Testis (tissue), 3 donors: ENCODE data around the gene CCDC50. TPM values are rescaled to one million over a fixed set of nuclear protein-coding genes. Genes with fewer than 3 reads are reported as not detected.

Source experiments
- DNase-seq: peaks from one replicate; pipeline ENCODE4 v3.0.0-alpha.2; 2019
- H3K27ac ChIP-seq, 2 donors: fragments of 200-600 bp; sonication (generic); one replicate each; pipeline ENCODE4 v1.5.1; 2019
- H3K27me3 ChIP-seq: fragments of 200-600 bp; sonication (generic); one replicate; pipeline ENCODE4 v1.5.1; 2019
- H3K36me3 ChIP-seq: fragments of 200-600 bp; sonication (generic); one replicate; pipeline ENCODE4 v1.5.1; 2017; ENCODE audit warnings: low read depth; ENCODE audit errors: missing control alignments
- H3K4me1 ChIP-seq: fragments of 200-600 bp; sonication (generic); one replicate; pipeline ENCODE4 v1.5.1; 2019
- H3K4me3 ChIP-seq, 2 donors: fragments of 200-600 bp; sonication (generic); one replicate each; pipeline ENCODE4 v1.5.1; 2017 to 2019
- H3K9me3 ChIP-seq: fragments of 200-600 bp; sonication (generic); one replicate; pipeline ENCODE4 v1.5.1; 2017
- POLR2A ChIP-seq: fragments of 450-650 bp; IDR thresholded peaks from one replicate; pipeline ENCODE4 v1.6.1; 2017; ENCODE audit warnings: antibody characterized with exemption, mild to moderate bottlenecking, moderate library complexity
- WGBS, 2 donors: methylation state at CpG; one replicate each; pipeline ENCODE4 v1.1.5; 2018; 5-methylcytosine and 5-hydroxymethylcytosine counted together
- intact Hi-C: fragments of 100-400 bp; cut with DNase I; formaldehyde crosslinking; loops from one replicate; pipeline ENCODE4 v1.15.1; 2023; ENCODE audit warnings: low total_unique reads
- polyA plus RNA-seq: library from polyadenylated mRNA; stranded (reverse); fragments of 350-450 nt; fragmentation: Illumina TruSeq; extraction: RNeasy Lipid Tissue Mini Kit (QIAGEN cat#74804); gene quantifications from one replicate; pipeline ENCODE4 v1.2.3, GENCODE V29; 2014; ENCODE audit warnings: low read depth, low replicate concordance; ENCODE audit not compliant: insufficient read depth
- total RNA-seq, 2 donors: library from RNA; depleted of rRNA; stranded (reverse); fragments of >200 nt; gene quantifications; one replicate each; pipeline ENCODE4 v1.2.3, GENCODE V29; 2016
- TF ChIP-seq, protein P1 (sequence below), 3 experiments: fragments of 450-650 bp in 2 of 3; fragments of 200-600 bp in 1 of 3; sonication (generic) in 1 of 3; IDR thresholded peaks; one replicate each; pipeline ENCODE4 v1.5.1; 2016 to 2019; ENCODE audit warnings: antibody characterized with exemption in 3 of 3, mild to moderate bottlenecking in 2 of 3, moderate library complexity in 1 of 3

The CCDC50 gene
- total and polyA plus RNA-seq, 3 donors from 2014 or later: 65.0 to 69.9 (median 68.2) TPM

DNA sequence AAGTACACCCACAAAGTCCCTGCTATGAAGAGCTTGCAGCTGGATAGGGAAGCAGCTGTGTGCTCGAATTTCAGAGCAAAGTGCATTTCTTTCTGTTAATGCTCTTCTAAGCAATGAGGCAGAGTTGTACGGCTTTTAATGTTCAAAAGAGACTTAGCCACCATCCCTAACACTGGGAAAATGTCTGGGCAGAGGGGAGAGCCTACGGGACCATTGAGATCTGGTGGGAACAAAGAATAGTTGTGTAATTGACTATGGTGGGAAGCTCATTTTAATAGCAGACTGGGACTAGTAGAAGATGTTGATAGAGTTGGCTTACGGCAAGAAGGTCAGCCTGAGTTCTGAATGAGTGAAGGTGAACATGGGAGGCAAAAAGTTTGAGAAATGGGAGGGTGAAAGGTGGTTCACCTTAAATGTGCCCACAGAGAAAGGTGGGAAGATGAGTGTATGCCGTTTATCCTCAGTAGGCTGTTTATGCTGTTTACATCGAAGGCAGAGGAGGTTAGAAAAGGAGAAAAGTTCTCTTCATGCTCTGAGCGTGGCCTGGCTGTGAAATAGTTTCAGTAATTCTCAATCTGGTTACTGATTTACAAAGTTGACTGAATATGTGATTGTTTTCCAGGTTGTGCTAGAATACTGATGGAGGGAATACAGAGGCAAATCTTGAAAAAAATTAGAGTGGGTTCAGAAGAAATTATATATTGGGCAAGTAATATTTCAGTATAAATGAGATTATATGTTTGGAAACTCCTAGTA is 24.0 kb downstream of the CCDC50 start:
- TF ChIP-seq POLR2A: no peak
- TF ChIP-seq, protein P1, sequence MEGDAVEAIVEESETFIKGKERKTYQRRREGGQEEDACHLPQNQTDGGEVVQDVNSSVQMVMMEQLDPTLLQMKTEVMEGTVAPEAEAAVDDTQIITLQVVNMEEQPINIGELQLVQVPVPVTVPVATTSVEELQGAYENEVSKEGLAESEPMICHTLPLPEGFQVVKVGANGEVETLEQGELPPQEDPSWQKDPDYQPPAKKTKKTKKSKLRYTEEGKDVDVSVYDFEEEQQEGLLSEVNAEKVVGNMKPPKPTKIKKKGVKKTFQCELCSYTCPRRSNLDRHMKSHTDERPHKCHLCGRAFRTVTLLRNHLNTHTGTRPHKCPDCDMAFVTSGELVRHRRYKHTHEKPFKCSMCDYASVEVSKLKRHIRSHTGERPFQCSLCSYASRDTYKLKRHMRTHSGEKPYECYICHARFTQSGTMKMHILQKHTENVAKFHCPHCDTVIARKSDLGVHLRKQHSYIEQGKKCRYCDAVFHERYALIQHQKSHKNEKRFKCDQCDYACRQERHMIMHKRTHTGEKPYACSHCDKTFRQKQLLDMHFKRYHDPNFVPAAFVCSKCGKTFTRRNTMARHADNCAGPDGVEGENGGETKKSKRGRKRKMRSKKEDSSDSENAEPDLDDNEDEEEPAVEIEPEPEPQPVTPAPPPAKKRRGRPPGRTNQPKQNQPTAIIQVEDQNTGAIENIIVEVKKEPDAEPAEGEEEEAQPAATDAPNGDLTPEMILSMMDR (IDR thresholded peaks at IDR 0.05): no peak
- 61 to 64% methylated on average over 7 of the region's 7 CpGs for WGBS, 2 donors
- Histone ChIP-seq H3K27ac (peak overlapping the region in 1 of 2 donors; percentile 39), H3K4me3 (no peak overlapping the region), H3K9me3 (no peaks in the 10 kb centered on the region), H3K27me3 (no peaks in the 10 kb centered on the region), H3K36me3 (no peaks in the 10 kb centered on the region), H3K4me1 (peaks cover 17% of the 10 kb centered on the region)
- DNase-seq: no peak
- intact Hi-C loops: no loop called here

DNA sequence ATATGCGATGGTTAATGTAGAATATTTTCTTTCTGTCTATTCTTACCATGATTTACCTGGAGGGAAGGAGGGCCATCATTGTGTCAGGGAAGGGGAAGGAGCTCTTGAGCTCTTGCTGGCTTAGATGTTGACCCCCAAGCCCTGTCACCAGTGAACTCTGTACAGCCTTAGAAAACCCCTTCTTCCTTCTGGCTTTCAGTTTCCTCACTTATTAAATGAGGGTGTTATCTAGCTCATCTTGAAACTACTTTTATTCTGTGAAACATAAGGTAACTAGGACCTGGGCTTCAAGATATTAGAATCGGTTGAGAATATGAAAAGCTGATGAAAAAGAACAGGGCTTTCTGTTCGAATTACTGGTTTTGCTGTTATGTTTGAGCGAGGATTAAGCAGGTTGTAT is 26.2 kb downstream of the CCDC50 start:
- Histone ChIP-seq H3K4me3 (no peak overlapping the region), H3K36me3 (no peaks in the 10 kb centered on the region), H3K27ac (no peak overlapping the region), H3K9me3 (no peaks in the 10 kb centered on the region), H3K4me1 (peaks cover 13% of the 10 kb centered on the region), H3K27me3 (no peaks in the 10 kb centered on the region)
- intact Hi-C loops: no loop called here
- no peak for DNase-seq
- no peak for TF ChIP-seq POLR2A
- 86 to 94% methylated on average over 4 of the region's 4 CpGs for WGBS, 2 donors

GRCh38 chr3:191356631-191357439 is 27.6 kb downstream of the CCDC50 start:
- no peak overlapping the region for H3K27ac ChIP-seq
- peaks cover 6% of the 10 kb centered on the region for H3K4me1 ChIP-seq
- peak; percentile 21 for DNase-seq
- H3K27me3 ChIP-seq: no peaks in the 10 kb centered on the region
- no peaks in the 10 kb centered on the region for H3K36me3 ChIP-seq
- no peak overlapping the region for H3K4me3 ChIP-seq
- H3K9me3 ChIP-seq: no peaks in the 10 kb centered on the region
- intact Hi-C loops: no loop called here
- WGBS, 2 donors: 58 to 60% methylated on average over 5 of the region's 5 CpGs
- TF ChIP-seq POLR2A: no peak
- TF ChIP-seq, protein P1 (IDR thresholded peaks at IDR 0.05): no peak

- Histone ChIP-seq H3K4me3 (no peak overlapping the region), H3K4me1 (peaks cover 6% of the 10 kb centered on the region), H3K27me3 (no peaks in the 10 kb centered on the region), H3K36me3 (no peaks in the 10 kb centered on the region), H3K27ac (no peak overlapping the region), H3K9me3 (no peaks in the 10 kb centered on the region)
- TF ChIP-seq, protein P1 (IDR thresholded peaks at IDR 0.05): no peak
- no peak for TF ChIP-seq POLR2A
- WGBS, 2 donors: 87 to 89% methylated on average over 6 of the region's 6 CpGs
- DNase-seq: no peak
- intact Hi-C loops: no loop called here
Observed at GRCh38 chr3:191357909-191358308, 28.7 kb downstream of the CCDC50 start.

- WGBS, 2 donors: 60 to 82% methylated on average over 2 of the region's 2 CpGs
Observed at GRCh38 chr3:191358929-191359328, 29.7 kb downstream of the CCDC50 start.

More at GRCh38 chr3:191358929-191359328, 29.7 kb downstream of the CCDC50 start:
- no peaks in the 10 kb centered on the region for H3K9me3 ChIP-seq
- intact Hi-C loops: no loop called here
- TF ChIP-seq, protein P1 (IDR thresholded peaks at IDR 0.05): no peak
- TF ChIP-seq POLR2A: no peak
- no peak overlapping the region for H3K27ac ChIP-seq
- no peaks in the 10 kb centered on the region for H3K27me3 ChIP-seq
- H3K36me3 ChIP-seq: no peaks in the 10 kb centered on the region
- H3K4me3 ChIP-seq: no peak overlapping the region
- no peak for DNase-seq
- H3K4me1 ChIP-seq: no peaks in the 10 kb centered on the region
